Measurements from ENCODE around the gene DLGAP1.

DNA sequence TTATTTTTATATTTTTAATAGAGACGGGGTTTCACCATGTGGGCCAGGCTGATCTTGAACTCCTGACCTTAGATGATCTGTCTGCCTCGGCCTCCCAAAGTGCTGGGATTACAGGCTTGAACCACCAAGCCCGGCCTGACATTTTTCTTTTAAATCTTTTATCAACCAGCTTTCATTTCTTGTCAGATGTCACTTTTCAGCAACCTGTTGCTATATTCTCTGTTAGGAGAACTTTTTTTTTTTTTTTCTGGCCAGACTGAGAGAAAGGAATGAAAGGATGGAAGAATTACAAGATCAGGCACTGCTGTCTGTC is 858.8 kb downstream of the DLGAP1 start:
- TF ChIP-seq, protein P1, sequence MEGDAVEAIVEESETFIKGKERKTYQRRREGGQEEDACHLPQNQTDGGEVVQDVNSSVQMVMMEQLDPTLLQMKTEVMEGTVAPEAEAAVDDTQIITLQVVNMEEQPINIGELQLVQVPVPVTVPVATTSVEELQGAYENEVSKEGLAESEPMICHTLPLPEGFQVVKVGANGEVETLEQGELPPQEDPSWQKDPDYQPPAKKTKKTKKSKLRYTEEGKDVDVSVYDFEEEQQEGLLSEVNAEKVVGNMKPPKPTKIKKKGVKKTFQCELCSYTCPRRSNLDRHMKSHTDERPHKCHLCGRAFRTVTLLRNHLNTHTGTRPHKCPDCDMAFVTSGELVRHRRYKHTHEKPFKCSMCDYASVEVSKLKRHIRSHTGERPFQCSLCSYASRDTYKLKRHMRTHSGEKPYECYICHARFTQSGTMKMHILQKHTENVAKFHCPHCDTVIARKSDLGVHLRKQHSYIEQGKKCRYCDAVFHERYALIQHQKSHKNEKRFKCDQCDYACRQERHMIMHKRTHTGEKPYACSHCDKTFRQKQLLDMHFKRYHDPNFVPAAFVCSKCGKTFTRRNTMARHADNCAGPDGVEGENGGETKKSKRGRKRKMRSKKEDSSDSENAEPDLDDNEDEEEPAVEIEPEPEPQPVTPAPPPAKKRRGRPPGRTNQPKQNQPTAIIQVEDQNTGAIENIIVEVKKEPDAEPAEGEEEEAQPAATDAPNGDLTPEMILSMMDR (IDR thresholded peaks at IDR 0.05) = no peak
- TF ChIP-seq POLR2A (IDR thresholded peaks at IDR 0.05) = no peak

Measured in testis (tissue), 2 donors.